ENCODE results near the gene SLC17A8. TPM values are rescaled to one million over a fixed set of nuclear protein-coding genes. Genes with fewer than 3 reads are reported as not detected.

SLC17A8 gene
- total RNA-seq, 1 experiment from 2014 or later: not detected

DNA sequence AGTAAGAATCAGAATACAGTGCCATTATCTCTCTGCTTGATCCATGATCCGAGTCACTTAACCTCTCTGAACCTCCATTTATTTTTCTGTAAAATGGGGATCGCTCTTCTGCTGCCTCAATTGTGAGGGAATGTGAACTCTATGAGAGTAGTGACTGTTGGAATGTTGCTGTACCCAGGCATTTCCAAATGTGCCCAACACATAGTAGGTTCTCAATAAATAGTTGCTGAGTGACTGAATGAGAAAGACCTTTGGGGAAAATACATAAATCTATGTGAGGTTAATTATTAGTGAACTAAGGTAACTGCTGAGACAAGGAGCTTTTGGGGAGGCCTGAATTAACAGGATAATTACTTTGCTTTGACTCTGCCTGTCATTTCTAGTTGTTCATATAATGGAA lies 82.9 kb downstream of the SLC17A8 start:
- no peak overlapping the region for H3K4me3 Mint-ChIP-seq
- TF ChIP-seq, protein P1, sequence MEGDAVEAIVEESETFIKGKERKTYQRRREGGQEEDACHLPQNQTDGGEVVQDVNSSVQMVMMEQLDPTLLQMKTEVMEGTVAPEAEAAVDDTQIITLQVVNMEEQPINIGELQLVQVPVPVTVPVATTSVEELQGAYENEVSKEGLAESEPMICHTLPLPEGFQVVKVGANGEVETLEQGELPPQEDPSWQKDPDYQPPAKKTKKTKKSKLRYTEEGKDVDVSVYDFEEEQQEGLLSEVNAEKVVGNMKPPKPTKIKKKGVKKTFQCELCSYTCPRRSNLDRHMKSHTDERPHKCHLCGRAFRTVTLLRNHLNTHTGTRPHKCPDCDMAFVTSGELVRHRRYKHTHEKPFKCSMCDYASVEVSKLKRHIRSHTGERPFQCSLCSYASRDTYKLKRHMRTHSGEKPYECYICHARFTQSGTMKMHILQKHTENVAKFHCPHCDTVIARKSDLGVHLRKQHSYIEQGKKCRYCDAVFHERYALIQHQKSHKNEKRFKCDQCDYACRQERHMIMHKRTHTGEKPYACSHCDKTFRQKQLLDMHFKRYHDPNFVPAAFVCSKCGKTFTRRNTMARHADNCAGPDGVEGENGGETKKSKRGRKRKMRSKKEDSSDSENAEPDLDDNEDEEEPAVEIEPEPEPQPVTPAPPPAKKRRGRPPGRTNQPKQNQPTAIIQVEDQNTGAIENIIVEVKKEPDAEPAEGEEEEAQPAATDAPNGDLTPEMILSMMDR (conservative IDR thresholded peaks at IDR 0.05): no peak
- Histone ChIP-seq H4K20me1 (ENCODE audit: control insufficient read depth, insufficient read depth, insufficient read length) (no peaks in the 10 kb centered on the region), H3K9me3 (ENCODE audit: control insufficient read depth, low read depth, low read length) (no peaks in the 10 kb centered on the region), H2BK15ac (ENCODE audit: low read depth, low read length) (no peak overlapping the region), H3K27me3 (ENCODE audit: insufficient read depth, low read length) (no peaks in the 10 kb centered on the region), H4K5ac (ENCODE audit: insufficient read length, low read depth, low read length) (no peak overlapping the region), H4K8ac (replicated peaks; ENCODE audit: insufficient read length, low read depth, low read length) (no peak overlapping the region), H2BK120ac (ENCODE audit: low read depth, low read length, poor library complexity, severe bottlenecking) (no peak overlapping the region), H3K79me2 (ENCODE audit: insufficient read depth, low read length) (no peaks in the 10 kb centered on the region), H3K56ac (ENCODE audit: insufficient read length, low read depth, low read length) (no peak overlapping the region), H2BK12ac (ENCODE audit: insufficient read length, low read depth, low read length) (no peak overlapping the region), H2BK20ac (ENCODE audit: low read depth, low read length, poor library complexity, severe bottlenecking) (no peak overlapping the region), H3K14ac (ENCODE audit: insufficient read depth, low read length) (no peak overlapping the region), H4K91ac (ENCODE audit: insufficient read length, low read depth, low read length) (no peak overlapping the region), H3K79me1 (ENCODE audit: insufficient read depth, low read depth, low read length, poor library complexity, severe bottlenecking) (no peaks in the 10 kb centered on the region), H2AFZ (ENCODE audit: low read length) (no peak overlapping the region), H2AK5ac (ENCODE audit: insufficient read length, low read length) (no peak overlapping the region), H3K9ac (ENCODE audit: extremely low read depth, insufficient read length, low read length) (no peak overlapping the region), H3T11ph (ENCODE audit: low read length) (no peak overlapping the region), H3K4ac (ENCODE audit: low read depth, low read length) (no peak overlapping the region), H3K27ac (ENCODE audit: insufficient read length, low read depth, low read length) (no peak overlapping the region), H3K23ac (ENCODE audit: insufficient read length, low read depth, low read length) (no peak overlapping the region), H3K4me1 (ENCODE audit: insufficient read depth, low read length) (no peaks in the 10 kb centered on the region), H2BK5ac (ENCODE audit: insufficient read length, low read length) (no peak overlapping the region), H3K4me2 (ENCODE audit: insufficient read depth, insufficient read length, low read length) (no peak overlapping the region), H3K23me2 (ENCODE audit: insufficient read length, low read depth, low read length, poor library complexity, severe bottlenecking) (no peaks in the 10 kb centered on the region), H3K18ac (ENCODE audit: insufficient read length, low read depth, low read length) (no peak overlapping the region)
- no CpG with 5 or more reads among the region's 2 CpGs for WGBS (ENCODE audit: extremely low coverage, insufficient read length, low lambda C conversion rate)
- no peaks in the 10 kb centered on the region for H3K36me3 Mint-ChIP-seq (ENCODE audit: insufficient read depth in 1 of 3, low read depth in 3 of 3)
- H3K4me1 Mint-ChIP-seq: no peaks in the 10 kb centered on the region
- H3K27me3 Mint-ChIP-seq (ENCODE audit: low read depth): no peaks in the 10 kb centered on the region
- no peak overlapping the region for H3K27ac Mint-ChIP-seq
- H3K9me3 Mint-ChIP-seq: no peaks in the 10 kb centered on the region
- no peak for DNase-seq
